OCI-LY3 (cell line): Measurements from ENCODE around the gene ENO1.
"Not testable (repeated sequence)": the region's sequence is repeated elsewhere in the genome, so short reads cannot be mapped to it uniquely, and the experiment has no call there.

Experiments used
- H2AFZ ChIP-seq: fragments of 200-600, 300-600 bp; shearing (Covaris generic); 2 replicates; pipeline ENCODE4 v1.6.0; 2014; ENCODE audit warnings: antibody characterized with exemption, low read depth, low read length
- H3K27ac ChIP-seq: fragments of 200-600, 300-600 bp; sonication (generic); 2 replicates; pipeline ENCODE4 v1.5.1; 2014; ENCODE audit warnings: mild to moderate bottlenecking, low read length, moderate library complexity, mixed read lengths
- H3K27me3 ChIP-seq: fragments of 200-600, 300-600 bp; sonication (generic); 2 replicates; pipeline ENCODE4 v1.6.1; 2014; ENCODE audit warnings: low read depth, low read length, mixed read lengths
- H3K36me3 ChIP-seq: fragments of 200-600, 300-600 bp; sonication (generic); replicated peaks from 2 replicates; pipeline ENCODE3; 2014; ENCODE audit warnings: low read depth, low read length, mixed read lengths
- H3K4me1 ChIP-seq: fragments of 300-600, 200-600 bp; sonication (generic); 2 replicates; pipeline ENCODE4 v1.6.1; 2014; ENCODE audit warnings: low read length, mixed read lengths
- H3K4me2 ChIP-seq: fragments of 200-600, 300-600 bp; sonication (generic); 2 replicates; pipeline ENCODE4 v1.6.1; 2014; ENCODE audit warnings: low read length, mixed read lengths
- H3K4me3 ChIP-seq: fragments of 300-600, 200-600 bp; sonication (generic); 2 replicates; pipeline ENCODE4 v1.5.1; 2014; ENCODE audit warnings: antibody characterized with exemption, mild to moderate bottlenecking, low read length, moderate library complexity
- H3K79me2 ChIP-seq: fragments of 300-600, 200-600 bp; shearing (Covaris generic); 2 replicates; pipeline ENCODE4 v1.6.1; 2014; ENCODE audit warnings: mild to moderate bottlenecking, low read length, mixed read lengths
- H3K9ac ChIP-seq: fragments of 300-600, 200-600 bp; shearing (Covaris generic); 2 replicates; pipeline ENCODE4 v1.6.0; 2014; ENCODE audit warnings: mild to moderate bottlenecking, low read length, moderate library complexity
- H3K9me3 ChIP-seq: fragments of 200-600, 300-600 bp; shearing (Covaris generic); 2 replicates; pipeline ENCODE4 v1.6.1; 2014; ENCODE audit warnings: low read length, mixed read lengths; ENCODE audit not compliant: insufficient read depth
- H4K20me1 ChIP-seq: fragments of 200-600, 300-600 bp; sonication (generic); 2 replicates; pipeline ENCODE4 v1.6.1; 2016; ENCODE audit warnings: low read length, mixed read lengths; ENCODE audit not compliant: insufficient read depth
- CTCF ChIP-seq: fragments of 200-600, 300-600 bp; sonication (generic); IDR thresholded peaks from 2 replicates; pipeline ENCODE4 v1.5.1; 2014; ENCODE audit warnings: antibody characterized with exemption, low read length, low read depth
- EZH2phosphoT487 ChIP-seq: fragments of 200-600 bp; shearing (Covaris generic); IDR thresholded peaks from 2 replicates; pipeline ENCODE4 v1.6.1; 2018; ENCODE audit warnings: antibody characterized with exemption, mixed run types, low read depth

Gene ENO1

GRCh38 chr1:8922962-8923361, 44.5 kb upstream of the ENO1 start:
- TF ChIP-seq EZH2phosphoT487, result no peak
- no peak for TF ChIP-seq CTCF
- Histone ChIP-seq H3K4me1 (no peaks in the 10 kb centered on the region), H4K20me1 (no peaks in the 10 kb centered on the region), H3K79me2 (no peaks in the 10 kb centered on the region), H3K27me3 (peaks cover 8% of the 10 kb centered on the region; the same call in 1 of the 2 replicates), H2AFZ (no peak overlapping the region), H3K9me3 (no peaks in the 10 kb centered on the region), H3K4me3 (no peak overlapping the region), H3K27ac (no peak overlapping the region), H3K4me2 (no peak overlapping the region), H3K9ac (no peak overlapping the region), H3K36me3 (no peaks in the 10 kb centered on the region)

- H3K27ac ChIP-seq, H4K20me1 ChIP-seq, H3K9me3 ChIP-seq, H3K4me1 ChIP-seq, H3K4me2 ChIP-seq, H3K27me3 ChIP-seq, H3K36me3 ChIP-seq, H3K9ac ChIP-seq, H3K79me2 ChIP-seq, H3K4me3 ChIP-seq, H2AFZ ChIP-seq: not testable (repeated sequence)
These were observed 39.0 kb upstream of the ENO1 start for GRCh38 chr1:8917536-8917935.

DNA sequence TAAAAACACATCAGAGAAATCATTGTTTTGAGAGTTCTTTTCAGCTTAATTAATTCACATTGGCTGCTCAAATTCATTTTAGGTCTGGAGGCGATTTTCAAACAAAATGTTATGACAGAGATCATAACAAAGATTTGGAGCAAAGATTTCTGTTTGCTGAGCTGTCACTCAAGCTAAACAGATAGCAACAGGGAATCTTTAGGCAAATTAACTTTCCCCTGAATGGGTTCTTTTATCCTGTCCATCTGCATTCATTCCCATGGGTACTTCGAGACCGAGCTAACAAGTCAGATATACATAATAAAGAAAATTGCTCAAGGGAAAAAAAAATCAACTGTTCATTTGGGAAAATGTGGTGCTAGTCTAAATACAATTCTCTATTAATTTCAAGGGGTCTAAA, 37.0 kb upstream of the ENO1 start:
- Histone ChIP-seq H4K20me1 (no peaks in the 10 kb centered on the region), H3K4me2 (no peak overlapping the region), H3K4me3 (no peak overlapping the region), H3K36me3 (no peaks in the 10 kb centered on the region), H3K27me3 (peaks cover 6% of the 10 kb centered on the region; the same call in 1 of the 2 replicates), H3K9ac (no peak overlapping the region), H3K79me2 (no peaks in the 10 kb centered on the region), H2AFZ (no peak overlapping the region), H3K4me1 (no peaks in the 10 kb centered on the region), H3K27ac (no peak overlapping the region), H3K9me3 (no peaks in the 10 kb centered on the region)
- TF ChIP-seq CTCF, result no peak
- TF ChIP-seq EZH2phosphoT487, result no peak

DNA sequence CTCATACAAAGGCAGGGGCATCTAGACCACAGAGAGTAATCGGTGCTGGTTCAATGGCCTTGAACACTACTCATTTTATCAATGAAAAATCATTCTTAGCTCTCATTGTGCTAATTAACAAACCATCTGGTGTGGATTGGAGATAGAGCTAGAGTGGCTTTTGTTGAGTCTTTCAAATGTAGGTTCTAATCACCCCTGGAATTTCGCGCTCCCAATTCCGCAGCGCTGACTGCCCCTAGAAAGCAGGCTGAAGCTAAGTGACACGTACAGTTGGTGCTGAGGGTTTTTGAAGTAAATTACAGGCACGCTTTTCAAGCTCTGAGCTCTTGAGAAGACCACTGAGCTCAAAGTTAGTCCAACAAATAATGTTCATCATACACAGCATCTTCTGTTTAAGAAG, 36.0 kb upstream of the ENO1 start:
- no peak overlapping the region for H3K27ac ChIP-seq
- no peak overlapping the region for H3K4me2 ChIP-seq
- H3K9ac ChIP-seq, result no peak overlapping the region
- H4K20me1 ChIP-seq, result no peaks in the 10 kb centered on the region
- no peak overlapping the region for H2AFZ ChIP-seq
- no peaks in the 10 kb centered on the region for H3K9me3 ChIP-seq
- no peaks in the 10 kb centered on the region for H3K4me1 ChIP-seq
- no peaks in the 10 kb centered on the region for H3K36me3 ChIP-seq
- H3K27me3 ChIP-seq, result peaks cover 6% of the 10 kb centered on the region; the same call in 1 of the 2 replicates
- no peak for TF ChIP-seq CTCF
- no peak for TF ChIP-seq EZH2phosphoT487
- no peaks in the 10 kb centered on the region for H3K79me2 ChIP-seq
- no peak overlapping the region for H3K4me3 ChIP-seq

DNA sequence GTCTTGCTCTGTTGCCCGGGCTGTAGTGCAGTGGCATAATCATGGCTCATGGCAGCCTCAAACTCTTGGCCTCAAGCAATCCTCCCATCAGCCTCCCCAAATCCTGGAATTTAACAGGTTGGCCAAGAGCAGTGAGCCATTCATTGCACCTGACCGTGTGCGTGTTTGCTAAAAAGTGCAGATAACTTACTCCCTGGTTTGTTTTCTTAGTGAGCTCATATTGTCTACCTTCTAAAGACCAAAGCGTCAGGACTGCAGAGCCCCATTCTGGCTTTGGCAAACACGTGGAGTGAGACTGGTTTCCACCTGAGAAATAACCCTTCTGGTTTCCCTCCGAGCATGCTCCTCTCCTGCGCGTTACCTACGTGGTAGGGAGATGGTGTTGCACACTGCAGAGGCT, 35.0 kb upstream of the ENO1 start:
- Histone ChIP-seq H3K4me1 (no peaks in the 10 kb centered on the region), H3K9me3 (no peaks in the 10 kb centered on the region), H3K4me2 (no peak overlapping the region), H3K27ac (no peak overlapping the region), H4K20me1 (no peaks in the 10 kb centered on the region), H3K9ac (no peak overlapping the region), H2AFZ (no peak overlapping the region), H3K27me3 (peaks cover 6% of the 10 kb centered on the region; the same call in 1 of the 2 replicates), H3K4me3 (no peak overlapping the region), H3K79me2 (no peaks in the 10 kb centered on the region), H3K36me3 (no peaks in the 10 kb centered on the region)
- TF ChIP-seq EZH2phosphoT487 (no peak), CTCF (no peak)
